Choroid plexus epithelial cell (primary cell): ENCODE results near the gene KLHL21.
A peak's percentile ranks its signal among the peaks of the same experiment; 100 is the strongest.
"Not testable (repeated sequence)": the region's sequence is repeated elsewhere in the genome, so short reads cannot be mapped to it uniquely, and the experiment has no call there.

Experiments used
- DNase-seq: peaks from one replicate; pipeline ENCODE4 v3.0.0-alpha.2; 2010; ENCODE audit warnings: low read depth
- H3K4me3 ChIP-seq: 2 replicates; pipeline ENCODE4 v1.5.1; 2011; ENCODE audit warnings: low read depth, mild to moderate bottlenecking, control low read depth, low read length, moderate library complexity
- CTCF ChIP-seq: conservative IDR thresholded peaks from 2 replicates; pipeline ENCODE4 v1.5.1; 2011; ENCODE audit warnings: low read depth, mild to moderate bottlenecking, control low read depth, inconsistent platforms, low read length, moderate library complexity

KLHL21 gene

DNA sequence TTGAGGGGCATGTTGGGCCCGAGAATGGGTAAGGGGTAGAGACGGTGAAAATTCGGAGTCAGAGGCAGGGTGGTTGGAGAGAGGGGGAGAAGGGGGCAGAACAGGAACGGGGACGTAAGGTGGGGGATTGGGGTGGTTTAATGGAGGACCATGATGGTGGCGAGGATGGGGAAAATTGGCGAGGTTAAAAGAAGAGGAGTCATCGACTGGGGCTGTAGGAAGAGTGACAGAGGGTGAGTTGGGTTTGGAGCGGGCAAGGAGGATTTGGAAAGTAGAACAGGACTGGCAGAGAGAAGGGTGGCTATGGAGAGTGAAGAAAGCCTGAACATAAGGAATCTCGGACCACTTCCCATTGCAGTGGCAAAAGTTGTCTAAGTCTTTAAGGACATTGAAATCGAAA, 33.6 kb downstream of the KLHL21 start:
- TF ChIP-seq CTCF, result no peak
- H3K4me3 ChIP-seq, result no peak overlapping the region
- DNase-seq, result no peak

DNA sequence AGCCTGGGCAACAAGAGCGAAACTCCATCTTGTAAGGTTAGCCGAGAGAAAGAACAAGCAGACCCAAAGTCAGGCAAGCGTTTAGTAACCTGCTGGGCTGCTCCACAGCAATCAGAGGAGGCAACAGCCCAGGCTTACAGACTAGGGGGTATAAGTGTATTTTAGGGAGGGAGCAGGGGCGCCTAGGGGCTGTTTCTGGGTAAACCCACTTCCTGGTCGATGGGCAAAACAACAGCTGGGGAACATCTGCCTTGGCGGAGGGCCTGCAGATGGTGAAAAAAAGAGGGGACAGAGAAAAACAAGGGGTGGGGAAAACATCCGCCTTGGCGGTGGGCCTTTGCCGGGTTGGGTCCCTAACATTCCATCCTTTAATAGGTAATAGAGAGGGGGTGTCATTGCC, 42.4 kb downstream of the KLHL21 start:
- TF ChIP-seq CTCF, result no peak
- DNase-seq, result no peak
- no peak overlapping the region for H3K4me3 ChIP-seq

DNA sequence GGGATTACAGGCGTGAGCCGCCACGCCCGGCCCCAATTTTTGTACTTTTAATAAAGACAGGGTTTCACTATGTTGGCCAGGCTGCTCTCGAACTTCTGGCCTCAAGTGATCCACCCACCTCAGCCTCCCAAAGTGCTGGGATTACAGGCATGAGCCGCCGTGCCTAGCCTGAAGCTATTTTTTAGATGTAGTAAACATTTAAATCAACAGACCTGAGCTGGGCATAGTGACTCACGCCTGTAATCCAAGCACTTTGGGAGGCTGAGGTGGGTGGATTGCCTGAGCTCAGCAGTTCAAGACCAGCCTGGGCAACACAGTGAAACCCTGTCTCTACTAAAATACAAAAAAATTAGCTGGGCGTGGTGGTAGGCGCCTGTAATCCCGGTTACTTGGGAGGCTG, 43.5 kb downstream of the KLHL21 start:
- not testable (repeated sequence) for H3K4me3 ChIP-seq, DNase-seq

- no peak for TF ChIP-seq CTCF
- DNase-seq, result no peak
- H3K4me3 ChIP-seq, result no peak overlapping the region
These were observed 45.1 kb downstream of the KLHL21 start for GRCh38 chr1:6557597-6557996.

DNA sequence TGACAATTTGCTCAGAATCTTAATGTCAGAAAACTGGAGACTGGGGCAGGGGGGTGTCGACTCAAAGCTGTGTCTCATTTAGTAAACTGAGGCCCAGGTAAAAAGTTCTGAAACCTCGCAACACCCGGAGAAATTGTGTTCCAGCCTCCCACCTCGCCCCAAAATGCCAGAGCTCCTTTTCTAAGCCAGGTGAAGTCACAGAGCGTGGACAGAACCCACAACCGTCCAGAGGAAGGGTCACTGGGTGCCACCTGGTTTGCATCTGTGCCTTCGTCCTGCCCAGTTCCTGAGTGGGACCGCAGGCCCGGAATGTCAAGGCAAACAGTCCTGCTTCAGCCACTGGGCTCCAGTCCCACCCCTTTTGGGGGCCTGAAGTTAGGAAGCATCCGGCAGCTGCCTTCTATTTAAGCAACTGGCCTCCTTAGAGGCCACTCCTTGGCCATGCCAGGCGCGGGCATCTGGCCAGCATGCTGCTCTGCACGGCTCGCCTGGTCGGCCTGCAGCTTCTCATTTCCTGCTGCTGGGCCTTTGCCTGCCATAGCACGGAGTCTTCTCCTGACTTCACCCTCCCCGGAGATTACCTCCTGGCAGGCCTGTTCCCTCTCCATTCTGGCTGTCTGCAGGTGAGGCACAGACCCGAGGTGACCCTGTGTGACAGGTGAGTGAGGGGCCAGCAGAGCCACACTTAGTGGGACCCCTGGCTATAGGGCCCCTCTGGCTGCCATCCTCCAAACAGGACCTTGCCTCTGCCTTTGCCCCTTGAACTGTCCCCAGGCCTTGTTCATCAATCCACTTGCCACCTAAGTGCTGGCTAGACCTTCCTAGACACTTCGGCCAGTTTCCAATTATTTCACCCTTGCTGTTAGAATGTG, 47.5 kb downstream of the KLHL21 start, which contains the start of gene TAS1R1:
Gene TAS1R1 (plus strand): TSS at position 401 of the 872 bp plus-strand sequence. CDS start 67 bp downstream, at position 468.
- TF ChIP-seq CTCF, result no peak
- peak within 1 kb of the TSS; percentile 90 for H3K4me3 ChIP-seq
- DNase-seq, result no peak

GRCh38 chr1:6554031-6554906, 48.4 kb downstream of the KLHL21 start, which contains the start of gene NOL9:
TSS of gene NOL9 (minus strand) at chr1:6554513. CDS start at chr1:6554502, 11 bp downstream.
- peak; percentile 93 for DNase-seq
- TF ChIP-seq CTCF, result peak; percentile 91
- peak within 1 kb of the TSS; percentile 90 for H3K4me3 ChIP-seq

- peak; percentile 40 for TF ChIP-seq CTCF
- peak; percentile 51 for DNase-seq
- H3K4me3 ChIP-seq, result no peak overlapping the region
These were observed 55.4 kb downstream of the KLHL21 start for GRCh38 chr1:6547301-6547700.
